Endothelial cell of umbilical vein (primary cell): ENCODE measurements around the gene SOX5. TPM values are rescaled to one million over a fixed set of nuclear protein-coding genes. Genes with fewer than 3 reads are reported as not detected.

ENCODE experiments used
- BruUV-seq: library from RNA; stranded (reverse); fragments of 400-500 nt; replicated peaks from 2 replicates; lab custom pipeline; 2021; lab: Mats Ljungman, UMichigan
- CTCF ChIA-PET: fragments of 300-600, 350-600 bp; sonication (Branson Sonifier 250); formaldehyde crosslinking; loops from one replicate; lab custom pipeline; 2021; ENCODE audit warnings: antibody characterized with exemption, inconsistent platforms; lab: Charles Lee
- POLR2A ChIA-PET: fragments of 300-600, 350-600 bp; sonication (Branson Sonifier 250); formaldehyde crosslinking; loops from one replicate; lab custom pipeline; 2021; ENCODE audit warnings: antibody characterized with exemption, inconsistent platforms; lab: Charles Lee
- DNase-seq: peaks from one replicate; pipeline ENCODE4 v3.0.0-alpha.2; 2011; ENCODE audit warnings: low read depth, low spot score
- FAIRE-seq: peaks from 2 replicates; lab custom pipeline; 2011; peaks lifted over from hg19 to GRCh38; lab: Jason Lieb, UNC
- H2AFZ ChIP-seq: 2 replicates; pipeline ENCODE4 v1.6.0; 2012; ENCODE audit warnings: low read depth, low read length, control low read depth, inconsistent platforms
- H3K27ac ChIP-seq: 2 replicates; pipeline ENCODE4 v1.5.1; 2011; ENCODE audit warnings: low read depth, mild to moderate bottlenecking, control low read depth, low read length, moderate library complexity; ENCODE audit not compliant: insufficient read depth
- H3K27me3 ChIP-seq, 2 experiments: 2 replicates each; pipeline versions ENCODE4 v1.6.0 to v1.6.1; 2011; ENCODE audit warnings: low read length in 2 of 2, mixed read lengths in 1 of 2; ENCODE audit not compliant: control insufficient read depth in 2 of 2, insufficient read depth in 2 of 2
- H3K36me3 ChIP-seq, 2 experiments: 2 replicates in 1 of 2; 3 replicates in 1 of 2; pipeline ENCODE4 v1.5.1; 2011; ENCODE audit warnings: low read length in 2 of 2, mild to moderate bottlenecking in 1 of 2, moderate library complexity in 1 of 2; ENCODE audit not compliant: control insufficient read depth in 2 of 2, insufficient read depth in 2 of 2; ENCODE audit errors: extremely low read depth in 1 of 2
- H3K4me1 ChIP-seq: 3 replicates; pipeline ENCODE4 v1.5.1; 2011; ENCODE audit warnings: mild to moderate bottlenecking, low read length; ENCODE audit not compliant: control insufficient read depth, insufficient read depth; ENCODE audit errors: extremely low read depth
- H3K4me2 ChIP-seq: 2 replicates; pipeline ENCODE4 v1.6.1; 2011; ENCODE audit warnings: low read length, control low read depth, mixed read lengths; ENCODE audit not compliant: insufficient read depth
- H3K4me3 ChIP-seq, 3 experiments: fragments of 200-600 bp in 1 of 3; sonication (generic), shearing (Covaris generic) in 1 of 3; replicated peaks in 1 of 3; 2 replicates each; pipeline ENCODE4 v1.5.1; 2011 to 2016; ENCODE audit warnings: control low read depth in 3 of 3, low read length in 3 of 3, mild to moderate bottlenecking in 2 of 3, inconsistent platforms in 1 of 3, low read depth in 1 of 3, moderate library complexity in 1 of 3; ENCODE audit not compliant: insufficient read depth in 1 of 3
- H3K79me2 ChIP-seq: 2 replicates; pipeline ENCODE4 v1.6.0; 2012; ENCODE audit warnings: low read length, inconsistent platforms; ENCODE audit not compliant: control insufficient read depth, insufficient read depth
- H3K9ac ChIP-seq: replicated peaks from 2 replicates; pipeline ENCODE3; 2011; ENCODE audit warnings: low read length, control low read depth; ENCODE audit not compliant: insufficient read depth; ENCODE audit errors: extremely low read depth
- H3K9me1 ChIP-seq: replicated peaks from 3 replicates; pipeline ENCODE4 v1.6.0; 2011; ENCODE audit warnings: mild to moderate bottlenecking, low read length; ENCODE audit not compliant: control insufficient read depth, insufficient read depth; ENCODE audit errors: extremely low read depth
- H3K9me3 ChIP-seq: replicated peaks from 2 replicates; pipeline ENCODE4 v1.5.1; 2012; ENCODE audit warnings: low read length, inconsistent platforms; ENCODE audit not compliant: control insufficient read depth, insufficient read depth
- H4K20me1 ChIP-seq: replicated peaks from 2 replicates; pipeline ENCODE3; 2011; ENCODE audit warnings: mild to moderate bottlenecking, low read length; ENCODE audit not compliant: control insufficient read depth, insufficient read depth; ENCODE audit errors: extremely low read depth
- EZH2 ChIP-seq: IDR thresholded peaks from 2 replicates; pipeline ENCODE4 v1.6.1; 2012; ENCODE audit warnings: borderline replicate concordance, low read depth, mild to moderate bottlenecking, moderate library complexity, low read length, inconsistent platforms; ENCODE audit not compliant: severe bottlenecking
- FOS ChIP-seq: IDR thresholded peaks from 2 replicates; pipeline ENCODE4 v1.6.1; 2011; ENCODE audit warnings: mild to moderate bottlenecking, low read length, moderate library complexity, borderline replicate concordance; ENCODE audit not compliant: insufficient read depth
- GATA2 ChIP-seq: IDR thresholded peaks from 2 replicates; pipeline ENCODE4 v1.7.0; 2011; ENCODE audit warnings: low read depth, mild to moderate bottlenecking, moderate library complexity, mixed read lengths, low read length; ENCODE audit not compliant: insufficient read length, insufficient read depth
- JUN ChIP-seq: IDR thresholded peaks from 2 replicates; pipeline ENCODE4 v1.6.1; 2011; ENCODE audit warnings: borderline replicate concordance, low read depth; ENCODE audit not compliant: insufficient read length, insufficient read depth
- MYC ChIP-seq: IDR thresholded peaks from one replicate; pipeline ENCODE4 v1.6.1; 2011; ENCODE audit warnings: mild to moderate bottlenecking, low read depth, low read length
- POLR2A ChIP-seq: IDR thresholded peaks from 2 replicates; pipeline ENCODE4 v1.6.1; 2012; ENCODE audit warnings: low read depth, mild to moderate bottlenecking, control low read depth, low read length
- POLR2AphosphoS5 ChIP-seq: IDR thresholded peaks from 2 replicates; pipeline ENCODE4 v1.6.1; 2012; ENCODE audit warnings: low read depth, mild to moderate bottlenecking, control low read depth, low read length, moderate library complexity; ENCODE audit not compliant: insufficient read depth
- dilution Hi-C: fragments of 300-500 bp; cut with MboI; formaldehyde crosslinking; loops from one replicate; pipeline ENCODE4 v1.15.0; 2019; ENCODE audit warnings: low sequenced_read_pairs; ENCODE audit not compliant: extremely low pct_ligation_motif_present
- intact Hi-C: fragments of 100-400 bp; cut with micrococcal nuclease; formaldehyde crosslinking; loops from one replicate; pipeline ENCODE4 v1.10.0; 2022
- polyA plus RNA-seq, 4 experiments: library from polyadenylated mRNA; depleted of rRNA in 3 of 4; stranded (reverse) in 3 of 4; unstranded in 1 of 4; fragments of >200 nt; gene quantifications; 2 replicates each; pipeline versions ENCODE4 v1.2.1 to v1.2.3, GENCODE V29; 2011 to 2012; ENCODE audit warnings: missing spikeins in 1 of 4
- total RNA-seq: library from RNA; stranded (reverse); gene quantifications from 2 replicates; pipeline ENCODE4 v1.2.3, GENCODE V29; 2021
- TF ChIP-seq, protein P1 (sequence below), 2 donors: IDR thresholded peaks; 1 replicate in 1 of 2; 2 replicates in 1 of 2; pipeline ENCODE4 v1.5.1; 2011; ENCODE audit warnings: low read length in 2 of 2, mild to moderate bottlenecking in 2 of 2, moderate library complexity in 2 of 2, control low read depth in 1 of 2, inconsistent platforms in 1 of 2, low read depth in 1 of 2; ENCODE audit not compliant: insufficient read depth in 1 of 2; ENCODE audit errors: extremely low read depth in 1 of 2
- TF ChIP-seq, protein P2 (sequence below): IDR thresholded peaks from 2 replicates; pipeline ENCODE4 v1.6.1; 2011; ENCODE audit not compliant: insufficient read depth, insufficient read length

Gene SOX5
- total and polyA plus RNA-seq, 2 donors (not counting 3 experiments of a cell fraction or from before 2014, with no cell fraction given), result 0.63 to 3.5 TPM

DNA sequence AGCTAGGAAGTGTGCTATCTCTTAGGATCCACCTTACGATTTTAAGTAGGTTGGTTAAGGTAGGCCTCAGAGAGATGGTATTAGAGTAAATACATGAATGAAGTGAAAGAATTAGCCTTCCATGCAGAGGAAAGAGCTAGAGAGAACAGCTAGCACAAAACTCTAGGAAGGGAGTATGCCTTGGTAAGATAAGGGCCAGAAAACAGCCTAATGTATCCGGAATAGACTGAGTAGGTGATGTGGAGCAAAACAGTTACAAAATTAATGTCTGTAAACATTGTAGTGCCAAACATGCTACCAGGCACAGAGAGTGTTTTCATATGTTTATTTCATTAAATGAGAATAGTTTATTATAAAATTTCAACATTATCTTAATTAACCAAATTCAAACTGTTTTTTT lies 315.1 kb downstream of the SOX5 start:
- Histone ChIP-seq H3K9ac (no peak overlapping the region), H3K4me2 (no peak overlapping the region), H3K9me1 (no peaks in the 10 kb centered on the region), H3K27me3 (no peaks in the 10 kb centered on the region), H3K27ac (no peak overlapping the region), H3K4me1 (no peaks in the 10 kb centered on the region), H3K9me3 (no peaks in the 10 kb centered on the region), H2AFZ (no peak overlapping the region), H3K36me3 (no peaks in the 10 kb centered on the region), H3K4me3 (no peak overlapping the region), H4K20me1 (no peaks in the 10 kb centered on the region), H3K79me2 (no peaks in the 10 kb centered on the region)
- POLR2A ChIA-PET, result no interaction called here
- TF ChIP-seq, protein P1, sequence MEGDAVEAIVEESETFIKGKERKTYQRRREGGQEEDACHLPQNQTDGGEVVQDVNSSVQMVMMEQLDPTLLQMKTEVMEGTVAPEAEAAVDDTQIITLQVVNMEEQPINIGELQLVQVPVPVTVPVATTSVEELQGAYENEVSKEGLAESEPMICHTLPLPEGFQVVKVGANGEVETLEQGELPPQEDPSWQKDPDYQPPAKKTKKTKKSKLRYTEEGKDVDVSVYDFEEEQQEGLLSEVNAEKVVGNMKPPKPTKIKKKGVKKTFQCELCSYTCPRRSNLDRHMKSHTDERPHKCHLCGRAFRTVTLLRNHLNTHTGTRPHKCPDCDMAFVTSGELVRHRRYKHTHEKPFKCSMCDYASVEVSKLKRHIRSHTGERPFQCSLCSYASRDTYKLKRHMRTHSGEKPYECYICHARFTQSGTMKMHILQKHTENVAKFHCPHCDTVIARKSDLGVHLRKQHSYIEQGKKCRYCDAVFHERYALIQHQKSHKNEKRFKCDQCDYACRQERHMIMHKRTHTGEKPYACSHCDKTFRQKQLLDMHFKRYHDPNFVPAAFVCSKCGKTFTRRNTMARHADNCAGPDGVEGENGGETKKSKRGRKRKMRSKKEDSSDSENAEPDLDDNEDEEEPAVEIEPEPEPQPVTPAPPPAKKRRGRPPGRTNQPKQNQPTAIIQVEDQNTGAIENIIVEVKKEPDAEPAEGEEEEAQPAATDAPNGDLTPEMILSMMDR (IDR thresholded peaks at IDR 0.05; ENCODE audit: extremely low read depth in 1 of 2, insufficient read depth in 1 of 2, low read depth in 1 of 2, low read length in 2 of 2), result no peak
- no peak for TF ChIP-seq POLR2A
- TF ChIP-seq MYC, result no peak
- TF ChIP-seq EZH2, result no peak
- no peak for TF ChIP-seq POLR2AphosphoS5
- no peak for TF ChIP-seq GATA2
- TF ChIP-seq FOS, result no peak
- TF ChIP-seq JUN, result no peak
- TF ChIP-seq, protein P2, sequence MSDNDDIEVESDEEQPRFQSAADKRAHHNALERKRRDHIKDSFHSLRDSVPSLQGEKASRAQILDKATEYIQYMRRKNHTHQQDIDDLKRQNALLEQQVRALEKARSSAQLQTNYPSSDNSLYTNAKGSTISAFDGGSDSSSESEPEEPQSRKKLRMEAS, result no peak
- CTCF ChIA-PET, result no interaction called here
- dilution Hi-C loops, result no loop called here
- DNase-seq (no peak), FAIRE-seq (no peak)
- intact Hi-C loops, result no loop called here
- BruUV-seq, result no TSS peak
